HT1080 (cell line): ENCODE results near the gene CD164. TPM values are rescaled to one million over a fixed set of nuclear protein-coding genes. Genes with fewer than 3 reads are reported as not detected.

Experiments
- total RNA-seq: library from RNA; depleted of rRNA; stranded (reverse); fragments of >200 nt; shearing (Covaris generic); gene quantifications from 2 replicates; pipeline ENCODE4 v1.2.3, GENCODE V29; 2014; rRNA removed

The CD164 gene
- total RNA-seq, 1 experiment from 2014 or later, result 125 TPM

Other genes starting within 250 kb of the CD164 start
- gene PPIL6, start 58.2 kb upstream of the CD164 start, total RNA-seq, result 0.05 TPM in 1 of 2 replicates, not detected in the other
- 14.9 and 15.4 TPM in 2 replicates for gene SMPD2, start 58.3 kb upstream of the CD164 start, total RNA-seq
- 37.2 and 37.3 TPM in 2 replicates for gene MICAL1, start 73.3 kb upstream of the CD164 start, total RNA-seq
- 9.6 and 10.8 TPM in 2 replicates for gene ZBTB24, start 100.8 kb upstream of the CD164 start, total RNA-seq